SK-N-SH (cell line): ENCODE results near the gene PRC1.

Source experiments
- CTCF ChIP-seq: fragments of 200-600 bp; sonication (generic); IDR thresholded peaks from 2 replicates; pipeline ENCODE4 v1.6.1; 2017; ENCODE audit warnings: antibody characterized with exemption, mild to moderate bottlenecking, moderate library complexity
- EP300 ChIP-seq, 2 experiments: IDR thresholded peaks; 2 replicates each; pipeline versions ENCODE4 v1.4.0 to v1.6.1; 2012; ENCODE audit warnings: borderline replicate concordance in 1 of 2, low read depth in 1 of 2, low read length in 1 of 2
- FOXJ3 ChIP-seq: sonication (generic); formaldehyde crosslinking; IDR thresholded peaks from 2 replicates; pipeline ENCODE4 v1.5.1; 2020; ENCODE audit warnings: mild to moderate bottlenecking, missing genetic modification reagents
- NRF1 ChIP-seq: IDR thresholded peaks from 2 replicates; pipeline ENCODE4 v1.6.1; 2012; ENCODE audit warnings: low read depth, mild to moderate bottlenecking, low read length
- SMC3 ChIP-seq: IDR thresholded peaks from 2 replicates; pipeline ENCODE4 v1.6.1; 2012; ENCODE audit warnings: low read depth, low read length, improper control_type of control experiment
- TEAD4 ChIP-seq: IDR thresholded peaks from 2 replicates; pipeline ENCODE4 v1.4.0; 2012; ENCODE audit warnings: mild to moderate bottlenecking, borderline replicate concordance; ENCODE audit not compliant: insufficient read depth
- TF ChIP-seq, protein P1 (sequence below): fragments of 150-350 bp; IDR thresholded peaks from 2 replicates; pipeline ENCODE4 v1.6.1; 2016; ENCODE audit warnings: mild to moderate bottlenecking, low read depth, low read length
- TF ChIP-seq, protein P2 (sequence below): IDR thresholded peaks from 2 replicates; pipeline ENCODE4; 2012

GRCh38 chr15:90946538-90946937 lies 47.8 kb downstream of the PRC1 start:
- TF ChIP-seq, protein P1, sequence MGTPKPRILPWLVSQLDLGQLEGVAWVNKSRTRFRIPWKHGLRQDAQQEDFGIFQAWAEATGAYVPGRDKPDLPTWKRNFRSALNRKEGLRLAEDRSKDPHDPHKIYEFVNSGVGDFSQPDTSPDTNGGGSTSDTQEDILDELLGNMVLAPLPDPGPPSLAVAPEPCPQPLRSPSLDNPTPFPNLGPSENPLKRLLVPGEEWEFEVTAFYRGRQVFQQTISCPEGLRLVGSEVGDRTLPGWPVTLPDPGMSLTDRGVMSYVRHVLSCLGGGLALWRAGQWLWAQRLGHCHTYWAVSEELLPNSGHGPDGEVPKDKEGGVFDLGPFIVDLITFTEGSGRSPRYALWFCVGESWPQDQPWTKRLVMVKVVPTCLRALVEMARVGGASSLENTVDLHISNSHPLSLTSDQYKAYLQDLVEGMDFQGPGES = no peak
- TF ChIP-seq CTCF = no peak
- no peak for TF ChIP-seq SMC3
- TF ChIP-seq NRF1 = no peak
- TF ChIP-seq TEAD4 = no peak
- TF ChIP-seq, protein P2, sequence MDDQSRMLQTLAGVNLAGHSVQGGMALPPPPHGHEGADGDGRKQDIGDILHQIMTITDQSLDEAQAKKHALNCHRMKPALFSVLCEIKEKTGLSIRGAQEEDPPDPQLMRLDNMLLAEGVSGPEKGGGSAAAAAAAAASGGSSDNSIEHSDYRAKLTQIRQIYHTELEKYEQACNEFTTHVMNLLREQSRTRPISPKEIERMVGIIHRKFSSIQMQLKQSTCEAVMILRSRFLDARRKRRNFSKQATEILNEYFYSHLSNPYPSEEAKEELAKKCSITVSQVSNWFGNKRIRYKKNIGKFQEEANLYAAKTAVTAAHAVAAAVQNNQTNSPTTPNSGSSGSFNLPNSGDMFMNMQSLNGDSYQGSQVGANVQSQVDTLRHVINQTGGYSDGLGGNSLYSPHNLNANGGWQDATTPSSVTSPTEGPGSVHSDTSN = no peak
- TF ChIP-seq EP300 (IDR thresholded peaks at IDR 0.05; ENCODE audit: borderline replicate concordance in 1 of 2, low read depth in 1 of 2, low read length in 1 of 2) = no peak
- no peak for TF ChIP-seq FOXJ3 (CRISPR knock-in tag)
